ENCODE results near the gene MAP7.

The MAP7 gene

DNA sequence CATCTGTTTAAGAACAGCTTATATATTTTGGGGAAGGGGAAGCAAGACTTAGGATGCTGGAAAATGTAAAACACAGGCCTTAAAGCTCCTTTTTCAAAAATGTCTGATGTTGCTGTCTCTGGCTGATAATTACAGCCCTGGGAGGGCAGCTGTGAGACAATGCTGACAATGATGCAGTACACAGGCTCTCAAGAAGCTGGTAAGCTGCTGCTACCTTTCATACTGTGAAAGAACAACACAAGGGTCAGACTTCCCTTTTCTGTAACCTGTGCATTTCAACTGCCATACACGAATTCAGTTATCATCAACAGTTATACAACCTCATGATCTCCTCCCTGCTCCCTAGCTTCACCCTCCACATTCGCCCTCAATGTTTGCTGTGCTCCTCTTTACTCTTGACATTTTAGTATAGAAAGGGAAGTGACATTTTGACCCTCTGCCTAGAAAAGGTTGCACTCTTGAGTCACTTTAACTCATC is 25.2 kb downstream of the MAP7 start:
- no peak for DNase-seq (ENCODE audit: low spot score)
- no peak overlapping the region for H3K9ac ChIP-seq (ENCODE audit: low read depth, low read length, poor library complexity)
- peaks cover 9 to 20% of the 10 kb centered on the region in 2 donors for H3K4me1 ChIP-seq (ENCODE audit: control insufficient read depth in 2 of 2, insufficient read depth in 1 of 2, low read depth in 1 of 2, low read length in 2 of 2)
- H4K91ac ChIP-seq (ENCODE audit: low read depth, low read length, poor library complexity): no peak overlapping the region
- no peak overlapping the region for H3K27ac ChIP-seq (replicated peaks; ENCODE audit: low read length)
- H3K4me2 ChIP-seq (ENCODE audit: insufficient read depth, low read length, poor library complexity, severe bottlenecking): no peak overlapping the region
- no peaks in the 10 kb centered on the region for H3K27me3 ChIP-seq (ENCODE audit: control insufficient read depth in 3 of 3, insufficient read depth in 3 of 3, low read depth in 1 of 3, low read length in 3 of 3)
- no peak overlapping the region for H4K8ac ChIP-seq (ENCODE audit: low read depth, low read length)
- no peaks in the 10 kb centered on the region for H3K9me3 ChIP-seq (replicated peaks in 1 of 2; ENCODE audit: control insufficient read depth in 2 of 2, insufficient read depth in 1 of 2, low read depth in 1 of 2, low read length in 2 of 2)
- H3K4ac ChIP-seq (ENCODE audit: low read length): no peak overlapping the region
- H3K14ac ChIP-seq (ENCODE audit: low read length): no peak overlapping the region
- no peak overlapping the region for H2BK12ac ChIP-seq (ENCODE audit: low read length)
- no peak overlapping the region for H3K4me3 ChIP-seq (ENCODE audit: low read length in 2 of 2)
- H3K36me3 ChIP-seq (replicated peaks in 1 of 2; ENCODE audit: control insufficient read depth in 2 of 2, insufficient read depth in 2 of 2, low read length in 2 of 2): no peaks in the 10 kb centered on the region
- no peaks in the 10 kb centered on the region for H3K79me1 ChIP-seq (ENCODE audit: low read depth, low read length)
- no peak overlapping the region for H2BK5ac ChIP-seq (ENCODE audit: low read length)
- H2BK120ac ChIP-seq (ENCODE audit: low read depth, low read length): no peak overlapping the region
- no peak overlapping the region for H2AK5ac ChIP-seq (ENCODE audit: low read depth, low read length)
- H3K18ac ChIP-seq (ENCODE audit: low read length): no peak overlapping the region
- H2AFZ ChIP-seq (ENCODE audit: low read length): no peak overlapping the region
- WGBS, 2 donors (ENCODE audit: extremely low coverage in 2 of 2, insufficient read length in 2 of 2, insufficient replicate concordance in 1 of 2): no CpG with 5 or more reads among the region's 2 CpGs
- no peak overlapping the region for H2BK15ac ChIP-seq (ENCODE audit: low read length)
- H3K23ac ChIP-seq (ENCODE audit: low read depth, low read length, poor library complexity): no peak overlapping the region

DNA sequence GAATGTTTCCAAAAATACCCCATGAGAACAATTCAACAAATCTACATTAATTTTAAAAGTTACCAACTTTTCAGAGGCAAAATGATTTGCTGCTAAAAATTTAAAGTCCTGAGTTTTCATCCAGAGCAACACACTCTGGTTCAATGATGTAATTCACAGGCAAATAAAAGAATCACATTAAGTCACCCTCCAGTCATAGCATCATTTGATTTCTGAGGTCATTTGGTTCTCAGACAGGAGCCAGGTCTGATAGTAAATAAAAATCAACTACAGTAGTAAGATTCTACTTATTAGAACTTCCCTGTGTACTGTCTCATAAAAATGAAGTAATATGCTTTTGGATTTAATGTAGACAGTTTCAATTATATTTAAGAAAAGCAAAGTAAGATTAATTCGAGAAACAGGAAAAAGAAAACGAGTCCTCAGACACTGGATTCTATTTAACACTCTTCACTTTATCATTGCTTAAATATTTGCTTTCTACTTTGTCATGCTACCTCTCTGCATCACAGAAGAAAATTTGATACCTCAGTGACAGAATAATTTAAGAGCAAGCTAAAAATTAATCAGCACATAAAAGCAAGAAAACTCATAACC is 25.8 kb downstream of the MAP7 start:
- H3K27me3 ChIP-seq (ENCODE audit: control insufficient read depth in 3 of 3, insufficient read depth in 3 of 3, low read depth in 1 of 3, low read length in 3 of 3): no peaks in the 10 kb centered on the region
- H2BK5ac ChIP-seq (ENCODE audit: low read length): no peak overlapping the region
- no peak overlapping the region for H3K27ac ChIP-seq (replicated peaks; ENCODE audit: low read length)
- no peaks in the 10 kb centered on the region for H3K79me1 ChIP-seq (ENCODE audit: low read depth, low read length)
- H3K4me3 ChIP-seq (ENCODE audit: low read length in 2 of 2): no peak overlapping the region
- H2AFZ ChIP-seq (ENCODE audit: low read length): no peak overlapping the region
- H3K18ac ChIP-seq (ENCODE audit: low read length): no peak overlapping the region
- WGBS, 2 donors (ENCODE audit: extremely low coverage in 2 of 2, insufficient read length in 2 of 2, insufficient replicate concordance in 1 of 2): no CpG with 5 or more reads among the region's 2 CpGs
- peaks cover 9 to 20% of the 10 kb centered on the region in 2 donors for H3K4me1 ChIP-seq (ENCODE audit: control insufficient read depth in 2 of 2, insufficient read depth in 1 of 2, low read depth in 1 of 2, low read length in 2 of 2)
- no peak overlapping the region for H2BK15ac ChIP-seq (ENCODE audit: low read length)
- H3K14ac ChIP-seq (ENCODE audit: low read length): no peak overlapping the region
- no peak overlapping the region for H2BK12ac ChIP-seq (ENCODE audit: low read length)
- H3K23ac ChIP-seq (ENCODE audit: low read depth, low read length, poor library complexity): no peak overlapping the region
- H3K4ac ChIP-seq (ENCODE audit: low read length): no peak overlapping the region
- H3K9me3 ChIP-seq (replicated peaks in 1 of 2; ENCODE audit: control insufficient read depth in 2 of 2, insufficient read depth in 1 of 2, low read depth in 1 of 2, low read length in 2 of 2): no peaks in the 10 kb centered on the region
- H4K91ac ChIP-seq (ENCODE audit: low read depth, low read length, poor library complexity): no peak overlapping the region
- no peak for DNase-seq (ENCODE audit: low spot score)
- H2BK120ac ChIP-seq (ENCODE audit: low read depth, low read length): no peak overlapping the region
- no peaks in the 10 kb centered on the region for H3K36me3 ChIP-seq (replicated peaks in 1 of 2; ENCODE audit: control insufficient read depth in 2 of 2, insufficient read depth in 2 of 2, low read length in 2 of 2)
- no peak overlapping the region for H3K9ac ChIP-seq (ENCODE audit: low read depth, low read length, poor library complexity)
- H2AK5ac ChIP-seq (ENCODE audit: low read depth, low read length): no peak overlapping the region
- H4K8ac ChIP-seq (ENCODE audit: low read depth, low read length): no peak overlapping the region
- H3K4me2 ChIP-seq (ENCODE audit: insufficient read depth, low read length, poor library complexity, severe bottlenecking): no peak overlapping the region

DNA sequence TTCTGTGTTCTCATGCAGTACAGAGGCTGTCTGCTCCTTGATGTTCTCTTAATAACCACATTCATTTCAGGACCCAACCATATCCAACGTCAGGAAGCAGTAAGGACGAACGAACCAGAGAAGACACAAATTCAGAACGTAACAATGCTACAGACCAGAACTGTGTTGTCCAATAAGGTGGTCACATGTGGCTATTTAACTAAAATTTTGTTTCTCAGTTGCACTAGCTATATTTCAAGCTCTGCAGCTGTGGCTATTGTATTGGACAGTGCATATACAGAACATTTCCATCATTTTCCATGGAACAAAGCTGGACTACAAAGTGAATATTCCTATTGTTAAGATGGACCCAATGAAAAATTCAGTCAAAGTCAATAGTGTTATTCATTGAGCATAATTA is 27.0 kb downstream of the MAP7 start:
- Histone ChIP-seq H2AK5ac (ENCODE audit: low read depth, low read length) (no peak overlapping the region), H3K14ac (ENCODE audit: low read length) (no peak overlapping the region), H3K9ac (ENCODE audit: low read depth, low read length, poor library complexity) (no peak overlapping the region), H3K4me3 (ENCODE audit: low read length in 2 of 2) (no peak overlapping the region), H2BK120ac (ENCODE audit: low read depth, low read length) (no peak overlapping the region), H2BK12ac (ENCODE audit: low read length) (no peak overlapping the region), H3K9me3 (replicated peaks in 1 of 2; ENCODE audit: control insufficient read depth in 2 of 2, insufficient read depth in 1 of 2, low read depth in 1 of 2, low read length in 2 of 2) (no peaks in the 10 kb centered on the region), H3K18ac (ENCODE audit: low read length) (no peak overlapping the region), H3K27ac (replicated peaks; ENCODE audit: low read length) (no peak overlapping the region), H3K4me1 (ENCODE audit: control insufficient read depth in 2 of 2, insufficient read depth in 1 of 2, low read depth in 1 of 2, low read length in 2 of 2) (peaks cover 9 to 20% of the 10 kb centered on the region in 2 donors), H3K36me3 (replicated peaks in 1 of 2; ENCODE audit: control insufficient read depth in 2 of 2, insufficient read depth in 2 of 2, low read length in 2 of 2) (no peaks in the 10 kb centered on the region), H2AFZ (ENCODE audit: low read length) (no peak overlapping the region), H2BK15ac (ENCODE audit: low read length) (no peak overlapping the region), H3K4ac (ENCODE audit: low read length) (no peak overlapping the region), H3K4me2 (ENCODE audit: insufficient read depth, low read length, poor library complexity, severe bottlenecking) (no peak overlapping the region), H2BK5ac (ENCODE audit: low read length) (no peak overlapping the region), H4K91ac (ENCODE audit: low read depth, low read length, poor library complexity) (no peak overlapping the region), H4K8ac (ENCODE audit: low read depth, low read length) (no peak overlapping the region), H3K79me1 (ENCODE audit: low read depth, low read length) (no peaks in the 10 kb centered on the region), H3K23ac (ENCODE audit: low read depth, low read length, poor library complexity) (no peak overlapping the region), H3K27me3 (ENCODE audit: control insufficient read depth in 3 of 3, insufficient read depth in 3 of 3, low read depth in 1 of 3, low read length in 3 of 3) (no peaks in the 10 kb centered on the region)
- no peak for DNase-seq (ENCODE audit: low spot score)
- WGBS, 2 donors (ENCODE audit: extremely low coverage in 2 of 2, insufficient read length in 2 of 2, insufficient replicate concordance in 1 of 2): no CpG with 5 or more reads among the region's 4 CpGs

DNA sequence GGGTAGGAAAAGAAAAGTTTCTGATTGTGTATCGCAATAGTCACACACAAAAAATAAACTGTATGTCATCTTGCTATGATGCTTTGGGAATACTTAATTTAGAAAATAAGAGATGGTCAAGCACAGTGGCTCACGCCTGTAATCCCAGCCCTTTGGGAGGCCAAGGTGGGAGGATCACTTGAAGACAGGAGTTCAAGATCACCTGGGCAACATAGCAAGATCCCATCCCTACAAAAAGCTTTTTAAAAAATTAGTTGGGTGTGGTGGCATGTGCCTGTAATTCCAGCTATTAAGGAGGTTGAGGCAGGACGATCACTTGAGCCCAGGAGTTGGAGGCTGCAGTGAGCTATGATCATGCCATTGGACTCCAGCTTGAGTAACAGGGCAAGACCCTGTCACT is 27.6 kb downstream of the MAP7 start:
- Histone ChIP-seq H2BK120ac (ENCODE audit: low read depth, low read length) (no peak overlapping the region), H3K4me2 (ENCODE audit: insufficient read depth, low read length, poor library complexity, severe bottlenecking) (no peak overlapping the region), H2BK12ac (ENCODE audit: low read length) (no peak overlapping the region), H3K18ac (ENCODE audit: low read length) (no peak overlapping the region), H3K79me1 (ENCODE audit: low read depth, low read length) (no peaks in the 10 kb centered on the region), H2AFZ (ENCODE audit: low read length) (no peak overlapping the region), H3K27ac (replicated peaks; ENCODE audit: low read length) (no peak overlapping the region), H2BK5ac (ENCODE audit: low read length) (no peak overlapping the region), H2BK15ac (ENCODE audit: low read length) (no peak overlapping the region), H3K23ac (ENCODE audit: low read depth, low read length, poor library complexity) (no peak overlapping the region), H3K36me3 (replicated peaks in 1 of 2; ENCODE audit: control insufficient read depth in 2 of 2, insufficient read depth in 2 of 2, low read length in 2 of 2) (no peaks in the 10 kb centered on the region), H3K14ac (ENCODE audit: low read length) (no peak overlapping the region), H2AK5ac (ENCODE audit: low read depth, low read length) (no peak overlapping the region), H3K9me3 (replicated peaks in 1 of 2; ENCODE audit: control insufficient read depth in 2 of 2, insufficient read depth in 1 of 2, low read depth in 1 of 2, low read length in 2 of 2) (no peaks in the 10 kb centered on the region), H3K4me3 (ENCODE audit: low read length in 2 of 2) (no peak overlapping the region), H3K4me1 (ENCODE audit: control insufficient read depth in 2 of 2, insufficient read depth in 1 of 2, low read depth in 1 of 2, low read length in 2 of 2) (peaks cover 9 to 20% of the 10 kb centered on the region in 2 donors), H4K8ac (ENCODE audit: low read depth, low read length) (no peak overlapping the region), H3K9ac (ENCODE audit: low read depth, low read length, poor library complexity) (no peak overlapping the region), H3K4ac (ENCODE audit: low read length) (no peak overlapping the region), H3K27me3 (ENCODE audit: control insufficient read depth in 3 of 3, insufficient read depth in 3 of 3, low read depth in 1 of 3, low read length in 3 of 3) (no peaks in the 10 kb centered on the region), H4K91ac (ENCODE audit: low read depth, low read length, poor library complexity) (no peak overlapping the region)
- DNase-seq (ENCODE audit: low spot score): no peak
- WGBS, 2 donors (ENCODE audit: extremely low coverage in 2 of 2, insufficient read length in 2 of 2, insufficient replicate concordance in 1 of 2): no CpG with 5 or more reads among the region's 3 CpGs
